NB4 (cell line): ENCODE measurements around the gene SFRP5.

ENCODE experiments used
- CTCF ChIP-seq: IDR thresholded peaks from one replicate; pipeline ENCODE4 v1.5.1; 2012; ENCODE audit warnings: low read depth, low read length
- MAX ChIP-seq: IDR thresholded peaks from 2 replicates; pipeline ENCODE4 v1.6.1; 2011; ENCODE audit warnings: low read depth, low read length

- TF ChIP-seq CTCF (no peak), MAX (no peak)
Measured at GRCh38 chr10:97805096-97805884, 33.5 kb upstream of the SFRP5 start.
